ENCODE measurements around the gene VPS35L. TPM values are rescaled to one million over a fixed set of nuclear protein-coding genes. Genes with fewer than 3 reads are reported as not detected.

VPS35L gene
- total and polyA plus RNA-seq, 2 of the 13 experiments (the other 11 are each of a cell fraction or from before 2014, with no cell fraction given), result 1.4 to 1.6 TPM

DNA sequence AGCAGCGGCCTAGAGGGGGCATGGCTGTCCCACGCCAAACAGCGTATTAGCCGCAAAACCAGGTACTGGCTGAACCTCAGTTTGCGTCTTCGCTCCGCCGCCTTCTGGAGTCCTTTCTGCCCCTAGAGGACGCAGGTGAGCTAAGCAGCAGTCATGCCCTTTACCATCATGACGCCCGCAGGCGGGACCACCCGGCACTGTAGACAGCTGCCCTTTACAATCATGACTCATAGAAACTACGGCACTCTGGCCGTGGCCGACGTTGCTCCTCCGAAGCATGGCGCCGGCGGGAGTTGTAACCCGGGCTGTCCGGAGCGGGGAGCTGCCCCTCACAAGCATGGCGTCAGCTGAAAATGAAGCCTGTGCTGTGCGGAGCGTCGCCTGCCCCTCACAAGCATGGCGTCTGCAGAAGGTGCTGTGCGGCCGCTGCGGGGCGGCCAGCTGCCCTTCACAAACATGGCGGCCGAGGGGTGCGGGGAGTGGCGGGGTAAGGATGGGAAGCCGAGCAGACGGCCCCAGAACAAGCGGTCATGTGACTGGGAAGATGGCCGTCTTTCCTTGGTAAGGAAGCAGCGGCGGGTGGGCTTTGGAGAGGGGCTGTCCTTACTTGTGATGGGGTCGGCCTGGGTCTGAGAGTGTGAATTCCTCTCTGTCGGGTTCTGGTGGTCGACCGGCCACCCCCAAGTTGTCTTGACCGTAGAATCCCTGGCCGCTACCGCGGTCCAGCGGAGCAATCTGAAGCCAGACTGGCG is at the start of gene VPS35L (continued):
- TF ChIP-seq, protein P1, sequence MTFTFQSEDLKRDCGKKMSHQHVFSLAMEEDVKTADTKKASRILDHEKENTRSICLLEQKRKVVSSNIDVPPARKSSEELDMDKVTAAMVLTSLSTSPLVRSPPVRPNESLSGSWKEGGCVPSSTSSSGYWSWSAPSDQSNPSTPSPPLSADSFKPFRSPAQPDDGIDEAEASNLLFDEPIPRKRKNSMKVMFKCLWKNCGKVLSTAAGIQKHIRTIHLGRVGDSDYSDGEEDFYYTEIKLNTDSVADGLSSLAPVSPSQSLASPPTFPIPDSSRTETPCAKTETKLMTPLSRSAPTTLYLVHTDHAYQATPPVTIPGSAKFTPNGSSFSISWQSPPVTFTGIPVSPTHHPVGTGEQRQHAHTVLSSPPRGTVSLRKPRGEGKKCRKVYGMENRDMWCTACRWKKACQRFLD (CRISPR knock-in tag; IDR thresholded peaks at IDR 0.05; ENCODE audit: borderline replicate concordance), result peak; percentile 29; the same call in 1 of the 2 replicates
- peak; percentile 25; the same call in 1 of the 2 replicates for TF ChIP-seq ZNF782 (CRISPR knock-in tag; IDR thresholded peaks at IDR 0.05; ENCODE audit: borderline replicate concordance)
- peak; percentile 57; the same call in 1 of the 2 replicates for TF ChIP-seq ZNF768 (CRISPR knock-in tag; IDR thresholded peaks at IDR 0.05)
- peak; percentile 76 for TF ChIP-seq ZNF343 (CRISPR knock-in tag; IDR thresholded peaks at IDR 0.05)
- no peak for TF ChIP-seq ZNF17 (CRISPR knock-in tag; IDR thresholded peaks at IDR 0.05)
- TF ChIP-seq ATF7 (IDR thresholded peaks at IDR 0.05), result no peak
- peak; percentile 85 for TF ChIP-seq ATF7 (CRISPR knock-in tag; IDR thresholded peaks at IDR 0.05)
- peak; percentile 78 for TF ChIP-seq POLR2G (IDR thresholded peaks at IDR 0.05; ENCODE audit: low read depth, low read length)
- 0 out of 2 replicates have a peak, but pooled peaks have one; percentile 36 for TF ChIP-seq KLF13 (CRISPR knock-in tag; IDR thresholded peaks at IDR 0.05)
- TF ChIP-seq, protein P2, sequence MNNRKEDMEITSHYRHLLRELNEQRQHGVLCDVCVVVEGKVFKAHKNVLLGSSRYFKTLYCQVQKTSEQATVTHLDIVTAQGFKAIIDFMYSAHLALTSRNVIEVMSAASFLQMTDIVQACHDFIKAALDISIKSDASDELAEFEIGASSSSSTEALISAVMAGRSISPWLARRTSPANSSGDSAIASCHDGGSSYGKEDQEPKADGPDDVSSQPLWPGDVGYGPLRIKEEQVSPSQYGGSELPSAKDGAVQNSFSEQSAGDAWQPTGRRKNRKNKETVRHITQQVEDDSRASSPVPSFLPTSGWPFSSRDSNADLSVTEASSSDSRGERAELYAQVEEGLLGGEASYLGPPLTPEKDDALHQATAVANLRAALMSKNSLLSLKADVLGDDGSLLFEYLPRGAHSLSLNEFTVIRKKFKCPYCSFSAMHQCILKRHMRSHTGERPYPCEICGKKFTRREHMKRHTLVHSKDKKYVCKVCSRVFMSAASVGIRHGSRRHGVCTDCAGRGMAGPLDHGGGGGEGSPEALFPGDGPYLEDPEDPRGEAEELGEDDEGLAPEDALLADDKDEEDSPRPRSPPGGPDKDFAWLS (CRISPR knock-in tag; IDR thresholded peaks at IDR 0.05; ENCODE audit: borderline replicate concordance), result no peak
- TF ChIP-seq ZFP90 (CRISPR knock-in tag; IDR thresholded peaks at IDR 0.05; ENCODE audit: borderline replicate concordance), result peak; percentile 48
- TF ChIP-seq, protein P3, sequence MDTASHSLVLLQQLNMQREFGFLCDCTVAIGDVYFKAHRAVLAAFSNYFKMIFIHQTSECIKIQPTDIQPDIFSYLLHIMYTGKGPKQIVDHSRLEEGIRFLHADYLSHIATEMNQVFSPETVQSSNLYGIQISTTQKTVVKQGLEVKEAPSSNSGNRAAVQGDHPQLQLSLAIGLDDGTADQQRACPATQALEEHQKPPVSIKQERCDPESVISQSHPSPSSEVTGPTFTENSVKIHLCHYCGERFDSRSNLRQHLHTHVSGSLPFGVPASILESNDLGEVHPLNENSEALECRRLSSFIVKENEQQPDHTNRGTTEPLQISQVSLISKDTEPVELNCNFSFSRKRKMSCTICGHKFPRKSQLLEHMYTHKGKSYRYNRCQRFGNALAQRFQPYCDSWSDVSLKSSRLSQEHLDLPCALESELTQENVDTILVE (CRISPR knock-in tag; IDR thresholded peaks at IDR 0.05), result no peak
- TF ChIP-seq ZNF225 (CRISPR knock-in tag; IDR thresholded peaks at IDR 0.05), result peak; percentile 71
- TF ChIP-seq U2AF1 (optimal IDR thresholded peaks at IDR 0.05; ENCODE audit: low read depth, low read length), result peak; percentile 97
- TF ChIP-seq ZNF12 (CRISPR knock-in tag; IDR thresholded peaks at IDR 0.05), result peak; percentile 61; the same call in 1 of the 2 replicates
- TF ChIP-seq ZC3H13 (CRISPR knock-in tag; IDR thresholded peaks at IDR 0.05), result peak; percentile 76; the same call in 1 of the 2 replicates
- TF ChIP-seq POLR2A (IDR thresholded peaks at IDR 0.05; ENCODE audit: insufficient read depth in 1 of 2, low read depth in 2 of 2, low read length in 2 of 2), result peak; percentile 48 to 79; a peak in 3 of 4 replicates
- no peak for TF ChIP-seq ARNT (IDR thresholded peaks at IDR 0.05)
- TF ChIP-seq CEBPG (CRISPR knock-in tag; IDR thresholded peaks at IDR 0.05), result no peak
- TF ChIP-seq, protein P4, sequence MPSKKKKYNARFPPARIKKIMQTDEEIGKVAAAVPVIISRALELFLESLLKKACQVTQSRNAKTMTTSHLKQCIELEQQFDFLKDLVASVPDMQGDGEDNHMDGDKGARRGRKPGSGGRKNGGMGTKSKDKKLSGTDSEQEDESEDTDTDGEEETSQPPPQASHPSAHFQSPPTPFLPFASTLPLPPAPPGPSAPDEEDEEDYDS (CRISPR knock-in tag; IDR thresholded peaks at IDR 0.05), result no peak; the same call in 1 of the 2 replicates
- TF ChIP-seq ZNF883 (CRISPR knock-in tag; IDR thresholded peaks at IDR 0.05; ENCODE audit: not compliant biosample characterization), result peak; percentile 76
- no peak for TF ChIP-seq SRSF4 (IDR thresholded peaks at IDR 0.05; ENCODE audit: low read depth, low read length, poor library complexity, severe bottlenecking)
- TF ChIP-seq ZNF816 (CRISPR knock-in tag; IDR thresholded peaks at IDR 0.05; ENCODE audit: borderline replicate concordance), result no peak
- TF ChIP-seq, protein P5, sequence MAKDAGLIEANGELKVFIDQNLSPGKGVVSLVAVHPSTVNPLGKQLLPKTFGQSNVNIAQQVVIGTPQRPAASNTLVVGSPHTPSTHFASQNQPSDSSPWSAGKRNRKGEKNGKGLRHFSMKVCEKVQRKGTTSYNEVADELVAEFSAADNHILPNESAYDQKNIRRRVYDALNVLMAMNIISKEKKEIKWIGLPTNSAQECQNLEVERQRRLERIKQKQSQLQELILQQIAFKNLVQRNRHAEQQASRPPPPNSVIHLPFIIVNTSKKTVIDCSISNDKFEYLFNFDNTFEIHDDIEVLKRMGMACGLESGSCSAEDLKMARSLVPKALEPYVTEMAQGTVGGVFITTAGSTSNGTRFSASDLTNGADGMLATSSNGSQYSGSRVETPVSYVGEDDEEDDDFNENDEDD (CRISPR knock-in tag; IDR thresholded peaks at IDR 0.05; ENCODE audit: borderline replicate concordance), result peak; percentile 72
- TF ChIP-seq TBX3 (IDR thresholded peaks at IDR 0.05; ENCODE audit: borderline replicate concordance), result no peak
- no peak for TF ChIP-seq ZFP82 (CRISPR knock-in tag; IDR thresholded peaks at IDR 0.05; ENCODE audit: borderline replicate concordance)

Measured in HepG2 (cell line).